ENCODE results near the gene CACNG7. TPM values are rescaled to one million over a fixed set of nuclear protein-coding genes. Genes with fewer than 3 reads are reported as not detected.

The CACNG7 gene
- total RNA-seq, 1 experiment from 2014 or later, result not detected

- Histone ChIP-seq H2AFZ (ENCODE audit: low read depth, low read length, poor library complexity, severe bottlenecking) (no peak overlapping the region), H3K79me2 (ENCODE audit: insufficient read depth, low read length) (no peaks in the 10 kb centered on the region), H3K36me3 (ENCODE audit: control insufficient read depth in 1 of 2, insufficient read depth in 2 of 2, low read length in 2 of 2) (no peaks in the 10 kb centered on the region), H3K4me3 (replicated peaks in 1 of 2; ENCODE audit: low read depth in 1 of 2, low read length in 2 of 2) (no peak overlapping the region; a peak in 2 of 4 replicates), H3K27ac (ENCODE audit: low read depth, low read length) (no peak overlapping the region; the same call in 1 of the 2 replicates), H3K4me2 (ENCODE audit: low read length) (peak overlapping the region; percentile 33; the same call in 1 of the 2 replicates), H4K20me1 (ENCODE audit: insufficient read depth) (no peaks in the 10 kb centered on the region), H3K4me1 (ENCODE audit: control insufficient read depth in 1 of 2, insufficient read depth in 2 of 2, low read length in 2 of 2) (peaks cover 16 to 48% of the 10 kb centered on the region in 2 experiments), H3K9me2 (ENCODE audit: insufficient read depth) (no peaks in the 10 kb centered on the region), H3K9me3 (ENCODE audit: control insufficient read depth in 1 of 2, insufficient read depth in 1 of 2, low read depth in 1 of 2, low read length in 2 of 2) (no peaks in the 10 kb centered on the region), H3K9ac (ENCODE audit: low read length) (no peak overlapping the region; the same call in 1 of the 2 replicates), H3K27me3 (ENCODE audit: insufficient read depth, low read length) (no peaks in the 10 kb centered on the region)
- ATAC-seq (no peak; the same call in 1 of the 2 replicates), DNase-seq (ENCODE audit: low read depth, low spot score) (no peak)
- no peak for TF ChIP-seq YY1 (IDR thresholded peaks at IDR 0.05; ENCODE audit: extremely low read depth, insufficient replicate concordance, low read depth, low read length)
- TF ChIP-seq POLR2AphosphoS5 (IDR thresholded peaks at IDR 0.05; ENCODE audit: low read depth, low read length), result peak; percentile 42; the same call in 1 of the 2 replicates
- no peak for TF ChIP-seq CBX3 (IDR thresholded peaks at IDR 0.05; ENCODE audit: low read depth)
- TF ChIP-seq MAX (IDR thresholded peaks at IDR 0.05), result peak; percentile 13; the same call in 1 of the 2 replicates
- no TSS peak for BruUV-seq (replicated peaks)
- POLR2A ChIA-PET, result no interaction called here
- intact Hi-C loops (cut with micrococcal nuclease), result loop anchor here (5.0 kb wide), 2 partner anchors 85 to 115 kb away; partner anchors contain the start of gene MYADM
- RAD21 ChIA-PET (ENCODE audit: low non-redundant PET in 1 of 2, low total read pairs in 2 of 2, uncharacterized antibody in 2 of 2, unreplicated experiment in 2 of 2), result no interaction called here
- CTCF ChIA-PET, result no interaction called here
These were observed 73.5 kb downstream of the CACNG7 start for GRCh38 chr19:53982611-53983010.

GRCh38 chr19:53983457-53984289 is 74.6 kb downstream of the CACNG7 start:
- Histone ChIP-seq H3K36me3 (ENCODE audit: control insufficient read depth in 1 of 2, insufficient read depth in 2 of 2, low read length in 2 of 2) (no peaks in the 10 kb centered on the region), H3K9ac (ENCODE audit: low read length) (no peak overlapping the region), H3K9me2 (ENCODE audit: insufficient read depth) (no peaks in the 10 kb centered on the region), H3K79me2 (ENCODE audit: insufficient read depth, low read length) (no peaks in the 10 kb centered on the region), H3K9me3 (ENCODE audit: control insufficient read depth in 1 of 2, insufficient read depth in 1 of 2, low read depth in 1 of 2, low read length in 2 of 2) (no peaks in the 10 kb centered on the region), H3K4me1 (ENCODE audit: control insufficient read depth in 1 of 2, insufficient read depth in 2 of 2, low read length in 2 of 2) (peaks cover 16 to 37% of the 10 kb centered on the region in 2 experiments), H3K4me3 (replicated peaks in 1 of 2; ENCODE audit: low read depth in 1 of 2, low read length in 2 of 2) (no peak overlapping the region), H4K20me1 (ENCODE audit: insufficient read depth) (no peaks in the 10 kb centered on the region), H3K27ac (ENCODE audit: low read depth, low read length) (no peak overlapping the region), H3K4me2 (ENCODE audit: low read length) (0 out of 2 replicates have a peak overlapping the region, but pooled peaks have one; percentile 17), H3K27me3 (ENCODE audit: insufficient read depth, low read length) (no peaks in the 10 kb centered on the region), H2AFZ (ENCODE audit: low read depth, low read length, poor library complexity, severe bottlenecking) (no peak overlapping the region)
- ATAC-seq (no peak), DNase-seq (ENCODE audit: low read depth, low spot score) (no peak)
- CTCF ChIA-PET, result no interaction called here
- TSS peak; percentile 29 for BruUV-seq (replicated peaks)
- POLR2A ChIA-PET, result no interaction called here
- intact Hi-C loops (cut with micrococcal nuclease), result loop anchor here (5.0 kb wide), 2 partner anchors 86 to 116 kb away; partner anchors contain the start of gene MYADM
- RAD21 ChIA-PET (ENCODE audit: low non-redundant PET in 1 of 2, low total read pairs in 2 of 2, uncharacterized antibody in 2 of 2, unreplicated experiment in 2 of 2), result no interaction called here
- TF ChIP-seq POLR2A (IDR thresholded peaks at IDR 0.05; ENCODE audit: borderline replicate concordance, extremely low read depth, insufficient read depth, insufficient read length), result no peak
- TF ChIP-seq ELF1 (IDR thresholded peaks at IDR 0.05; ENCODE audit: borderline replicate concordance, low read depth), result no peak
- TF ChIP-seq SP1 (IDR thresholded peaks at IDR 0.05; ENCODE audit: low read depth), result no peak
- no peak for TF ChIP-seq RAD21 (IDR thresholded peaks at IDR 0.05; ENCODE audit: low read depth)
- TF ChIP-seq REST (IDR thresholded peaks at IDR 0.05; ENCODE audit: low read depth), result no peak
- no peak for TF ChIP-seq SIN3A (IDR thresholded peaks at IDR 0.05; ENCODE audit: low read depth)
- TF ChIP-seq CEBPB (IDR thresholded peaks at IDR 0.05; ENCODE audit: low read depth), result no peak
- no peak for TF ChIP-seq ZFX (IDR thresholded peaks at IDR 0.05)
- TF ChIP-seq ATF3 (IDR thresholded peaks at IDR 0.05), result no peak
- no peak for TF ChIP-seq EZH2 (IDR thresholded peaks at IDR 0.05)
- TF ChIP-seq CBX3 (IDR thresholded peaks at IDR 0.05; ENCODE audit: low read depth), result no peak
- no peak for TF ChIP-seq MAX (IDR thresholded peaks at IDR 0.05)
- TF ChIP-seq YY1 (IDR thresholded peaks at IDR 0.05; ENCODE audit: extremely low read depth, insufficient replicate concordance, low read depth, low read length), result no peak

All from HCT116 (cell line).